HEK293 (cell line): ENCODE results near the gene WASL.
"Not testable (repeated sequence)": the region's sequence is repeated elsewhere in the genome, so short reads cannot be mapped to it uniquely, and the experiment has no call there.

Experiments used
- CTCF ChIA-PET: fragments of 350-600 bp; formaldehyde crosslinking; extraction: SDS; loops from one replicate; lab custom pipeline; 2021; ENCODE audit warnings: antibody characterized with exemption; lab: Yijun Ruan, JAX
- POLR2A ChIA-PET: fragments of 300-600 bp; formaldehyde crosslinking; extraction: SDS; loops from one replicate; lab custom pipeline; 2020; ENCODE audit warnings: antibody characterized with exemption, inconsistent platforms; lab: Yijun Ruan, JAX
- H3K27ac ChIP-seq: fragments of 200-500 bp; sonication (Bioruptor generic); 2 replicates; pipeline ENCODE4 v1.5.1; 2014; ENCODE audit warnings: low read depth, low read length, control low read depth, inconsistent platforms; ENCODE audit errors: extremely low read depth
- H3K36me3 ChIP-seq, 2 experiments: fragments of 200-500 bp in 1 of 2; sonication (Bioruptor generic) in 1 of 2; 1 replicate in 1 of 2; 2 replicates in 1 of 2; pipeline ENCODE4 v1.5.1; 2014 to 2017; ENCODE audit warnings: inconsistent platforms in 2 of 2, low read length in 2 of 2; ENCODE audit not compliant: control insufficient read depth in 2 of 2, insufficient read depth in 1 of 2
- H3K4me1 ChIP-seq: fragments of 200-500 bp; sonication (Bioruptor generic); 2 replicates; pipeline ENCODE4 v1.5.1; 2014; ENCODE audit warnings: mild to moderate bottlenecking, low read length, inconsistent platforms; ENCODE audit not compliant: control insufficient read depth, insufficient read depth
- H3K4me3 ChIP-seq: 2 replicates; pipeline ENCODE4 v1.5.1; 2011; ENCODE audit warnings: low read depth, mild to moderate bottlenecking, control low read depth, low read length, moderate library complexity
- H3K9me3 ChIP-seq: fragments of 200-500 bp; sonication (Bioruptor generic); 2 replicates; pipeline ENCODE4 v1.5.1; 2014; ENCODE audit warnings: low read depth, low read length, inconsistent platforms; ENCODE audit not compliant: control insufficient read depth, insufficient read depth
- KLF7 ChIP-seq: fragments of 450-650 bp; formaldehyde crosslinking; IDR thresholded peaks from 2 replicates; pipeline ENCODE4 v1.5.1; 2016; ENCODE audit warnings: missing biosample characterization, missing genetic modification characterization, borderline replicate concordance
- WT1 ChIP-seq: fragments of 450-650 bp; formaldehyde crosslinking; IDR thresholded peaks from 2 replicates; pipeline ENCODE4 v1.5.1; 2016; ENCODE audit warnings: missing biosample characterization, missing genetic modification characterization
- YY1 ChIP-seq: fragments of 450-650 bp; formaldehyde crosslinking; IDR thresholded peaks from 2 replicates; pipeline ENCODE4 v1.5.1; 2018; ENCODE audit warnings: missing biosample characterization, missing genetic modification characterization
- ZIC2 ChIP-seq: fragments of 450-650 bp; formaldehyde crosslinking; IDR thresholded peaks from 2 replicates; pipeline ENCODE4 v1.5.1; 2016; ENCODE audit warnings: missing biosample characterization, missing genetic modification characterization
- ZNF10 ChIP-seq: fragments of 450-650 bp; formaldehyde crosslinking; IDR thresholded peaks from 2 replicates; pipeline ENCODE4 v1.5.1; 2017; ENCODE audit warnings: missing biosample characterization, missing genetic modification characterization
- ZNF112 ChIP-seq: fragments of 450-650 bp; formaldehyde crosslinking; IDR thresholded peaks from 2 replicates; pipeline ENCODE4 v1.5.0; 2017; ENCODE audit warnings: missing biosample characterization, missing genetic modification characterization
- ZNF140 ChIP-seq: fragments of 450-650 bp; formaldehyde crosslinking; IDR thresholded peaks from 2 replicates; pipeline ENCODE4 v1.5.1; 2016; ENCODE audit warnings: missing biosample characterization, missing genetic modification characterization
- ZNF157 ChIP-seq: fragments of 450-650 bp; formaldehyde crosslinking; IDR thresholded peaks from 2 replicates; pipeline ENCODE4 v1.5.1; 2016; ENCODE audit warnings: missing biosample characterization, missing genetic modification characterization
- ZNF248 ChIP-seq: fragments of 450-650 bp; formaldehyde crosslinking; IDR thresholded peaks from 2 replicates; pipeline ENCODE4 v1.5.1; 2017; ENCODE audit warnings: missing biosample characterization, missing genetic modification characterization
- ZNF274 ChIP-seq, 2 experiments: fragments of 200-500 bp in 1 of 2; fragments of 450-650 bp in 1 of 2; sonication (Bioruptor generic) in 1 of 2; formaldehyde crosslinking in 1 of 2; IDR thresholded peaks; 2 replicates each; pipeline versions ENCODE4 v1.5.1 to v1.6.1; 2014 to 2016; ENCODE audit warnings: borderline replicate concordance in 1 of 2, inconsistent platforms in 1 of 2, low read length in 1 of 2, missing biosample characterization in 1 of 2, missing genetic modification characterization in 1 of 2
- ZNF398 ChIP-seq: fragments of 450-650 bp; formaldehyde crosslinking; IDR thresholded peaks from 2 replicates; pipeline ENCODE4 v1.5.1; 2017; ENCODE audit warnings: missing biosample characterization, missing genetic modification characterization
- ZNF544 ChIP-seq: fragments of 450-650 bp; formaldehyde crosslinking; IDR thresholded peaks from 2 replicates; pipeline ENCODE4 v1.5.0; 2017; ENCODE audit warnings: missing biosample characterization, missing genetic modification characterization
- ZNF555 ChIP-seq: fragments of 450-650 bp; formaldehyde crosslinking; conservative IDR thresholded peaks from 2 replicates; pipeline ENCODE4 v1.5.1; 2017; ENCODE audit warnings: missing biosample characterization, mild to moderate bottlenecking, missing genetic modification characterization, inconsistent platforms
- ZNF610 ChIP-seq: fragments of 450-650 bp; formaldehyde crosslinking; IDR thresholded peaks from 2 replicates; pipeline ENCODE4 v1.5.1; 2016; ENCODE audit warnings: missing biosample characterization, missing genetic modification characterization, borderline replicate concordance
- ZNF621 ChIP-seq: fragments of 450-650 bp; formaldehyde crosslinking; IDR thresholded peaks from 2 replicates; pipeline ENCODE4 v1.5.1; 2017; ENCODE audit warnings: missing biosample characterization, missing genetic modification characterization
- ZNF624 ChIP-seq: fragments of 450-650 bp; formaldehyde crosslinking; IDR thresholded peaks from 2 replicates; pipeline ENCODE4 v1.5.1; 2017; ENCODE audit warnings: missing biosample characterization, missing genetic modification characterization
- ZNF747 ChIP-seq: fragments of 450-650 bp; formaldehyde crosslinking; IDR thresholded peaks from 2 replicates; pipeline ENCODE4 v1.5.1; 2016; ENCODE audit warnings: missing biosample characterization, missing genetic modification characterization
- ZNF776 ChIP-seq: fragments of 450-650 bp; formaldehyde crosslinking; IDR thresholded peaks from 2 replicates; pipeline ENCODE4 v1.5.0; 2017; ENCODE audit warnings: missing biosample characterization, missing genetic modification characterization, borderline replicate concordance
- ZSCAN30 ChIP-seq: fragments of 450-650 bp; IDR thresholded peaks from 2 replicates; pipeline ENCODE4 v1.5.1; 2018; ENCODE audit warnings: missing biosample characterization, mild to moderate bottlenecking, missing genetic modification characterization, moderate library complexity
- TF ChIP-seq, protein P1 (sequence below): fragments of 450-650 bp; formaldehyde crosslinking; optimal IDR thresholded peaks from 2 replicates; pipeline ENCODE3; 2016; ENCODE audit warnings: missing biosample characterization, mild to moderate bottlenecking, missing genetic modification characterization
- TF ChIP-seq, protein P2 (sequence below): fragments of 450-650 bp; formaldehyde crosslinking; IDR thresholded peaks from 2 replicates; pipeline ENCODE4 v1.5.1; 2016; ENCODE audit warnings: missing biosample characterization, missing genetic modification characterization

The WASL gene

GRCh38 chr7:123782071-123782798 lies 33.4 kb upstream of the WASL start:
- no peaks in the 10 kb centered on the region for H3K36me3 ChIP-seq
- H3K4me1 ChIP-seq: no peaks in the 10 kb centered on the region
- ChIA-PET POLR2A (no interaction called here), CTCF (interaction anchor here (0.6 to 1.0 kb wide), 4 partner anchors 13 to 90 kb away, joined by 3 to 6 read pairs (median 4); no protein-coding TSS in a partner anchor)
- TF ChIP-seq ZNF112 (tag by site-specific recombination) (no peak), ZNF747 (tag by site-specific recombination) (no peak)
- TF ChIP-seq, protein P1, sequence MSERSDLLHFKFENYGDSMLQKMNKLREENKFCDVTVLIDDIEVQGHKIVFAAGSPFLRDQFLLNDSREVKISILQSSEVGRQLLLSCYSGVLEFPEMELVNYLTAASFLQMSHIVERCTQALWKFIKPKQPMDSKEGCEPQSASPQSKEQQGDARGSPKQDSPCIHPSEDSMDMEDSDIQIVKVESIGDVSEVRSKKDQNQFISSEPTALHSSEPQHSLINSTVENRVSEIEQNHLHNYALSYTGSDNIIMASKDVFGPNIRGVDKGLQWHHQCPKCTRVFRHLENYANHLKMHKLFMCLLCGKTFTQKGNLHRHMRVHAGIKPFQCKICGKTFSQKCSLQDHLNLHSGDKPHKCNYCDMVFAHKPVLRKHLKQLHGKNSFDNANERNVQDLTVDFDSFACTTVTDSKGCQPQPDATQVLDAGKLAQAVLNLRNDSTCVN (tag by site-specific recombination): no peak
- H3K27ac ChIP-seq: no peak overlapping the region
- no peaks in the 10 kb centered on the region for H3K9me3 ChIP-seq
- H3K4me3 ChIP-seq: no peak overlapping the region

- POLR2A ChIA-PET: interaction anchor here (1.4 kb wide), 1 partner anchor 31 kb away, joined by 4 read pairs; the partner anchor contains the start of gene WASL
- not testable (repeated sequence) for H3K4me3 ChIP-seq
- CTCF ChIA-PET: interaction anchor here (0.6 kb wide), 1 partner anchor 1569 kb away, joined by 3 read pairs; no protein-coding TSS in a partner anchor
Measured at GRCh38 chr7:123780472-123780871, 31.7 kb upstream of the WASL start.

DNA sequence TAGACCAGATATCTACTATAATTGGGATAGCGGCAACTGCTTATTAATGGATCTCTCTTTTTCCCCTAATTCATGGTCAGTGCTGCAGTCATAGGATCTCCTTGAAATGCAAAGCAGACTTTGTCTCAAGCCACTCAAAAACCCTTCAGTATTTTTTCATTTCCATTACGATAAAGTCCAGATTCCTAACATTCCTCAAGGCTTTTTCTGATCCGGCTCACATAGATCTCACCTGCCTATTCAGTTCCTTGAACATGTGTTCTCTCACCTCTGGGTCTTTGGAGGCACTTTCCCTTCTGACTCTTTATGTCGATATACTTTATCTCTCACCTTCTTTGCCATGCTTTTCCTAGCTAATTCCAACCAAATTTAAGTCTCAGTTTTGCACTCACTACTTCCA lies 25.7 kb upstream of the WASL start:
- H3K27ac ChIP-seq: no peak overlapping the region
- POLR2A ChIA-PET: no interaction called here
- H3K9me3 ChIP-seq: no peaks in the 10 kb centered on the region
- H3K36me3 ChIP-seq: no peaks in the 10 kb centered on the region
- no peak for TF ChIP-seq KLF7 (tag by site-specific recombination)
- no peak for TF ChIP-seq ZNF248 (tag by site-specific recombination)
- no peak for TF ChIP-seq ZSCAN30 (tag by site-specific recombination)
- TF ChIP-seq ZIC2 (tag by site-specific recombination): no peak
- TF ChIP-seq ZNF274 (IDR thresholded peaks at IDR 0.05; ENCODE audit: low read length): no peak
- TF ChIP-seq ZNF274 (tag by site-specific recombination; IDR thresholded peaks at IDR 0.05; ENCODE audit: borderline replicate concordance): no peak
- no peak overlapping the region for H3K4me3 ChIP-seq
- CTCF ChIA-PET: no interaction called here
- H3K4me1 ChIP-seq: no peaks in the 10 kb centered on the region

More at GRCh38 chr7:123780472-123780871, 31.7 kb upstream of the WASL start:
- not testable (repeated sequence) for H3K4me1 ChIP-seq, H3K9me3 ChIP-seq, H3K27ac ChIP-seq, H3K36me3 ChIP-seq

DNA sequence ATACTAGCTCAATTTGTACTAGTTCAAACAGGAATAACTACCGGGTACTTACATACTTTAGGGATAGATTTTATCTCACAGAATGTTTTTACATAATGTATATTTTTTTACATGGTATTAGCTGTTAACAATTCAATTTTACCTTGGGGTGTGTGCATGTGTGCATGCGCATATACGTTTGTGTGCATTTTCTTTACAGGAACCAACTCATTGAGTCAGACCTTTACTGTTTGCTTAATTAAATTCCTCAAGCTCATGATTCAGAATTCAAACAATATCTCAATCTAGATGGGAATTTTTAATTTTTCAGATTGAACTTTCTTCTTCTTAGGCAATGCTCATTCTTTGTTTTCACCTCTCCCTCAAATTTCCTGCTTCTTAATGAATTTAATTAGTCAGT lies 24.7 kb upstream of the WASL start:
- no peak for TF ChIP-seq ZNF621 (tag by site-specific recombination)
- no peak for TF ChIP-seq WT1 (tag by site-specific recombination)
- no peak for TF ChIP-seq ZNF624
- no peak for TF ChIP-seq ZNF544 (tag by site-specific recombination)
- TF ChIP-seq ZNF776 (tag by site-specific recombination): no peak
- no peak for TF ChIP-seq ZNF10
- TF ChIP-seq ZNF140 (tag by site-specific recombination): no peak
- no peak for TF ChIP-seq ZNF555 (tag by site-specific recombination)
- TF ChIP-seq ZNF610 (tag by site-specific recombination): no peak
- TF ChIP-seq, protein P2, sequence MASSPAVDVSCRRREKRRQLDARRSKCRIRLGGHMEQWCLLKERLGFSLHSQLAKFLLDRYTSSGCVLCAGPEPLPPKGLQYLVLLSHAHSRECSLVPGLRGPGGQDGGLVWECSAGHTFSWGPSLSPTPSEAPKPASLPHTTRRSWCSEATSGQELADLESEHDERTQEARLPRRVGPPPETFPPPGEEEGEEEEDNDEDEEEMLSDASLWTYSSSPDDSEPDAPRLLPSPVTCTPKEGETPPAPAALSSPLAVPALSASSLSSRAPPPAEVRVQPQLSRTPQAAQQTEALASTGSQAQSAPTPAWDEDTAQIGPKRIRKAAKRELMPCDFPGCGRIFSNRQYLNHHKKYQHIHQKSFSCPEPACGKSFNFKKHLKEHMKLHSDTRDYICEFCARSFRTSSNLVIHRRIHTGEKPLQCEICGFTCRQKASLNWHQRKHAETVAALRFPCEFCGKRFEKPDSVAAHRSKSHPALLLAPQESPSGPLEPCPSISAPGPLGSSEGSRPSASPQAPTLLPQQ (tag by site-specific recombination): no peak
- TF ChIP-seq YY1: no peak
- no peak for TF ChIP-seq ZNF398
- no peak for TF ChIP-seq ZNF157 (tag by site-specific recombination)
- ChIA-PET CTCF (interaction anchor here (1.3 kb wide), 1 partner anchor 91 kb away, joined by 3 read pairs; no protein-coding TSS in a partner anchor), POLR2A (interaction anchor here (0.9 kb wide), 1 partner anchor 24 kb away, joined by 3 read pairs; the partner anchor contains the start of gene WASL)
- no peak overlapping the region for H3K4me3 ChIP-seq
- H3K27ac ChIP-seq: no peak overlapping the region
- no peaks in the 10 kb centered on the region for H3K9me3 ChIP-seq
- H3K36me3 ChIP-seq: no peaks in the 10 kb centered on the region
- H3K4me1 ChIP-seq: no peaks in the 10 kb centered on the region
